ENCODE results near the gene C1QTNF2. TPM values are rescaled to one million over a fixed set of nuclear protein-coding genes. Genes with fewer than 3 reads are reported as not detected.

C1QTNF2 gene
- total RNA-seq, 1 donor from 2014 or later: not detected

GRCh38 chr5:160375701-160376100 is 5.3 kb upstream of the C1QTNF2 start:
- TF ChIP-seq CTCF (IDR thresholded peaks at IDR 0.05): no peak
- Mint-ChIP-seq H3K27me3 (peaks cover 50% of the 10 kb centered on the region), H3K4me3 (no peak overlapping the region)

GRCh38 chr5:160375166-160375565 is 4.7 kb upstream of the C1QTNF2 start:
- CTCF ChIA-PET: no interaction called here
- TF ChIP-seq CTCF (IDR thresholded peaks at IDR 0.05): no peak
- DNase-seq (no peak), ATAC-seq (ENCODE audit: low read depth) (no peak)
- POLR2A ChIA-PET: no interaction called here
- no peak overlapping the region for H3K4me3 Mint-ChIP-seq
- intact Hi-C loops (cut with micrococcal nuclease): no loop called here
- H3K27me3 Mint-ChIP-seq: peaks cover 53% of the 10 kb centered on the region
- peaks cover 6% of the 10 kb centered on the region for H3K4me1 Mint-ChIP-seq
- no peak overlapping the region for H3K27ac Mint-ChIP-seq
- H3K9me3 Mint-ChIP-seq: no peaks in the 10 kb centered on the region
- no peaks in the 10 kb centered on the region for H3K36me3 Mint-ChIP-seq (ENCODE audit: low read depth)

More at GRCh38 chr5:160375701-160376100, 5.3 kb upstream of the C1QTNF2 start:
- ChIA-PET CTCF (no interaction called here), POLR2A (no interaction called here)
- intact Hi-C loops (cut with micrococcal nuclease): no loop called here
- H3K9me3 Mint-ChIP-seq: no peaks in the 10 kb centered on the region
- no peak overlapping the region for H3K27ac Mint-ChIP-seq
- DNase-seq (no peak), ATAC-seq (ENCODE audit: low read depth) (no peak)
- H3K4me1 Mint-ChIP-seq: peaks cover 4% of the 10 kb centered on the region
- no peaks in the 10 kb centered on the region for H3K36me3 Mint-ChIP-seq (ENCODE audit: low read depth)

- ChIA-PET CTCF (no interaction called here), POLR2A (no interaction called here)
- TF ChIP-seq CTCF (IDR thresholded peaks at IDR 0.05): no peak
- no peak for DNase-seq
- intact Hi-C loops (cut with micrococcal nuclease): loop anchor here (2.0 kb wide), 1 partner anchor 30 kb away; the partner anchor contains the start of gene FAM200C
- Mint-ChIP-seq H3K36me3 (ENCODE audit: low read depth) (no peaks in the 10 kb centered on the region), H3K4me3 (peak overlapping the region; percentile 81), H3K4me1 (peaks cover 17% of the 10 kb centered on the region), H3K27me3 (peaks cover 65% of the 10 kb centered on the region), H3K27ac (no peak overlapping the region), H3K9me3 (no peaks in the 10 kb centered on the region)
- ATAC-seq (ENCODE audit: low read depth): no peak
Measured at GRCh38 chr5:160371294-160371693, 868 bp upstream of the C1QTNF2 start.

DNA sequence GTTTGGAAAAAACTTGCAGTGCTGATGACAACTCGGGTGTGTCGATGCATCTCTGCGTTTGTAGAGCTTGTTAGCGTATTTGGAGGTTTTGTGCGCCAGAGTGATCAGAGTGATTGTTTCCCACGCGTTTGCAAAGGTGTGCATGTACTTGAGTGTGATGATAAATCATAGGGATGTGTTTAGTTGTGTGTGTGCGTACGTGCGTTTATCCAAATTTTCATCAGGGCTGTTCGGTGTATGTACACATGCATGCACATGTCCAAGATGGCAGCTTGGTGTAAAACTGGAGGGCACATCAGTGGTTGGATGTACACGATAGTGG is 248 bp upstream of the C1QTNF2 start:
- Mint-ChIP-seq H3K9me3 (no peaks in the 10 kb centered on the region), H3K36me3 (ENCODE audit: low read depth) (no peaks in the 10 kb centered on the region), H3K27ac (no peak overlapping the region), H3K4me3 (peak overlapping the region; percentile 81), H3K27me3 (peaks cover 65% of the 10 kb centered on the region), H3K4me1 (peaks cover 17% of the 10 kb centered on the region)
- intact Hi-C loops (cut with micrococcal nuclease): loop anchor here (2.0 kb wide), 1 partner anchor 30 kb away; the partner anchor contains the start of gene FAM200C
- ChIA-PET CTCF (interaction anchor here (1.2 kb wide), 1 partner anchor 348 kb away, joined by 3 read pairs; no protein-coding TSS in a partner anchor), POLR2A (interaction anchor here (0.8 kb wide), 1 partner anchor 48 kb away, joined by 4 read pairs; the partner anchor contains the start of gene SLU7)
- ATAC-seq (ENCODE audit: low read depth) (no peak), DNase-seq (no peak)
- no peak for TF ChIP-seq CTCF (IDR thresholded peaks at IDR 0.05)

DNA sequence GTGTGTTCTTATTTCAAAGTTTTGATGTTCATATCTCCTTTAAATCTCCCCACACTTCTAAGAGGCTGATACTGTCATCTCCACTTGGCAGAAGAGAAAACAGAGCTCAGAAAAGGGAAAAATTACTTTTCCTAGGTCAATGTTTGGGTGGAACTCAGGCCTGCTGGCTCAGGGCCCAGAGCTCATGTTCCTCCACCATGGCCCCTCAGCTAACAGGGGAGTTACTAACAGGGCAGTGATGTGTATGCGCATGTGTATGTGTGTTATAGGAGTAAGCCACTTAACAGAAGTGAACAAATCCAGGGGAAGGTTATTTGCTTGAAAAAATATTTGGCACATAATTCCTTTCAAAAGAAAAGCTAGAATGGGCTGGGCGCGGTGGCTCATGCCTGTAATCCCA is 2.5 kb downstream of the C1QTNF2 start:
- no peak for TF ChIP-seq CTCF (IDR thresholded peaks at IDR 0.05)
- POLR2A ChIA-PET: no interaction called here
- CTCF ChIA-PET: interaction anchor here (1.2 kb wide), 1 partner anchor 16 kb away, joined by 3 read pairs; no protein-coding TSS in a partner anchor
- Mint-ChIP-seq H3K4me3 (no peak overlapping the region), H3K9me3 (no peaks in the 10 kb centered on the region), H3K27me3 (peaks cover 57% of the 10 kb centered on the region), H3K27ac (no peak overlapping the region), H3K36me3 (ENCODE audit: low read depth) (no peaks in the 10 kb centered on the region), H3K4me1 (peaks cover 17% of the 10 kb centered on the region)
- intact Hi-C loops (cut with micrococcal nuclease): no loop called here
- ATAC-seq (ENCODE audit: low read depth): no peak
- DNase-seq: no peak
